NCI-H524 treated with DMSO at 0.1 percent for 48 hours (cell line): ENCODE data around the gene HSPD1.
A peak's percentile ranks its signal among the peaks of the same experiment; 100 is the strongest.
"Not testable (repeated sequence)": the region's sequence is repeated elsewhere in the genome, so short reads cannot be mapped to it uniquely, and the experiment has no call there.

Source experiments
- DNase-seq: peaks from one replicate; lab custom pipeline; 2025; lab: John Stamatoyannopoulos, UW

Gene HSPD1

DNA sequence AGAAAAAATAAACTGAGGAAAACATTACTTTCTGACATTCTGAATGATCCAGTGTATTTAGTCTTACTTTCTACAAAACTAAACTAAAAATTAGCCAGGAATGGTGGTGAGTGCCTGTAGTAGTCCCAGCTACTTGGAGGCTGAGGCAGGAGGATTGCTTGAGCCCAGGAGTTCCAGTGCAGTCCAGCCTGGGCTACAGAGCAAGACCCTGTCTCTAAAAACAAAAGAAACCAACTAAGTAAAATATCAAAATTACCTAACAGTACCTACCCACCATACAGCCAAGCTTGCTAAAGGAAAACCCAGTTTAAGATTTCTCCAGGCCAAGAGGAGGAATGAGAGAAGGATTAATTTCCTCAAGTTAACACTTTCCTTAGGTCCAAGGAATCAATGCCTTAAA, 2.9 kb downstream of the HSPD1 start:
- no peak for DNase-seq

DNA sequence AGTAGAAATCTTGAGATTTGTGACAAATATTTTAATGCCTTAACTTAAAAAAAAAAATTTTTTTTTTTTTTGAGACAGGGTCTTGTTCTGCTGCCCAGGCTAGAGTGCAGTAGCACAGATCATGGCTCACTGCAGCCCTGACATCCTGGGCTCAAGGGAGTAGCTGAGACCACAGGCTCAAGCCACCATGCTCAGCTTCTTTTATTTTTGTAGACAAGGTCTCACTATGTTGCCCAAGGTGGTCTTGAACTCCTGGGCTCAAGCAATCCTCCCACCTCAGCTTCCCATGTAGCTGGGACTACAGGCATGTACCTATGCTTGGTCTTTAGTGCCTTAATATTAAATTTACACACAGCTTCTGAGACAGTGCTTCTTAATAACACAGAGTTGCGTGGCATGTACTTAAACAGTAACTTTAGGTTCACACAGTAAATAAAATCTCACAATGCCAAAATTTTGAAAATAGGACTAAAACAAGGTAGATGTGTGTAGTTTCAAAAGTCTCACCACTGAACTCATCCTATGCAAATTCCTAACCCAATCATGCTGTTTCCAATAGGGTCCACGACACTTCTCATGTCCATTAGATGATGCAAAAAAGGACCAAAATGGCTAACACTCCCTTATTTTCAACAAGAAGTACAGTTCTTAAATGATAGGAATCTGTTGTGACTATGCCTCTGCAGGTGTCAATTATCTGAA, 4.1 kb downstream of the HSPD1 start:
- no peak for DNase-seq

DNA sequence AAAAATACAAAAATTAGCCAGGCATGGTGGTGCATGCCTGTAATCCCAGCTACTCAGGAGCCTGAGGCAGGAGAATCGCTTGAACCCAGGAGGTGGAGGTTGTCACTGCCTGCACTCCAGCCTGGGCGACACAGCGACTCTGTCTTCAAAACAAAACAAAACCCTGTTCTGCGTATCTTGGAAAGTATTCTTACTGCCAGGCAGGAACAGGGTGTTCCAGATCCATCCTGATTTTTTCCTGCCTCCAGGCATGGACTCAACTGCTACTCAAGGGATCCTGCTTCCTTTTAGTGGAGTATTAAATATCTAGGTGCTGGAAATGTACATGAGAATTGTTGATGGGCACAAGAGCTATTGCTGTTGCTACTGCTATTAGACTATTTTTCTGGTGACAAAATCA, 12.3 kb downstream of the HSPD1 start:
- no peak for DNase-seq

DNA sequence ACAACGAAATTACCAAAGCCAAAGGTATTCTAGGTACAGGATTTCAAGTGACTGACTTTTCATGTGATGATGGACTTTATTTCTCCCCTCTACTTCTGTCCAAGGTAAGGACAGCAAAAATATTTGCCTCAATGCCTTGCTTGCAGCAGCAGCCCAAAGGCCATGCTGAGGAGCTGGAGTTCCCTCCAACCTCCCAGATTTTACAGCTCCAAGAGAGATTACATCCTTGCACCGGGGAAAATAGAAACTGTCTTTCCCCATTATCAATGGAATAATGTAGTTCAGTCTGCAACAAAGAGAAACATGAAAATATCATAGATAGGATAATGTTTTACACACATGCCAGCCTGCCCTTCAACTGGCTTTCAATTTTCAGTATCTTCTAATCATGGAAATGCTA, 13.5 kb downstream of the HSPD1 start:
- DNase-seq = no peak

DNA sequence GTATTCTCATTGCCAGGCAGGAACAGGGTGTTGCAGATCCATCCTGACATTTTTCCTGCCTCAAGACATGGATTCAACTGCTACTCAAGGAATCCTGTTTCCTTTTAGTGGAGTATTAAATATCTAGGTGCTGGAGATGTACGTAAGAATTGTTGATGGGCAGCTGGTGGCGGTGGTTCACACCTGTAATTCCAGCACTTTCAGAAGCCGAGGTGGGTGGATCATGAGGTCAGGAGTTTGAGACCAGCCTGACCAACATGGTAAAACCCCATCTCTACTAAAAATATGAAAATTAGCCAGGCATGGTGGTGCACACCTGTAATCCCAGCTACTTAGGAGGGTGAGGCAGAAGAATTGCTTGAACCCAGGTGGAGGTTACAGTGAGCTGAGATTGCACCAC, 15.4 kb downstream of the HSPD1 start:
- DNase-seq = not testable (repeated sequence)

DNA sequence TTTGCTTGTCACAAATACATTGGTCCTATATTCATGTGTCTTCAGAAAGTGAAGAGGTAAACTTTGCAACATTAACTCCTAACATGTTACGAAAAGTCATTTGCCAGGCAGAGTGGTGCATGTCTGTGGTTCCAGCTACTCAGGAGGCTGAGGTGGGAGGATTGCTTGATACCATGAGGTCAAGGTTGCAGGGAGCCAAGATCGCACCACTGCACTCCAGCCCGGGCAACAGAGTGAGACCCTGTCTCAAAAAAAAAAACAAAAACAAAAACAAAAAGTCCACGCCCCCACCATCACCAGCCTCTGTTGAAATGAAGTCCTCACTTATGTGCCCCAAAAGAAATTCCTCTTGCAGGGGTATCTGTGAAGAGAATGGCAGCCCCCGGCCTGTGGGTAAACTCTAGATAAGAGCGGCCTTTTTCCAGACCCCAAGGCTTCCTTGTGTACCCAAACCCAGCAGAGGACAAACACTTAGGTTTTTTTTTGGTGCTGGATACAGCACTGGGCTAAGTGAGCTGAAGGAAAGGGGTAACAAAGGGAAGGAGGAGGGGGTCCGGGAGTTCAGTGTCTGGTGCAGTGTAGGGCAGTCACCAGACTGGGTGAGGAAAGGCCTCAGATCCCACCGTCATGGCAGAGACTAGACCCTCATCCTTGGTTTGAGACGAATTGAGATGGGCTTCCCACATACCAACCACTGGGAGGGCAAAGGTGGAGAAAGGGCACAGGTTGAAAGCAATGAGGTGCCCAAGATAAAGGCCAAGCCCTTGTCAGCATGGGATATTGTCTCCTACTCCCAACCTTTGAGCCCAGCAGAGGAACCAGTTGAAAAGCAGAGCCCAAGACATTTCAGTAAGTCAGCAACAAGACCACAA, 19.2 kb downstream of the HSPD1 start:
- no peak for DNase-seq

DNA sequence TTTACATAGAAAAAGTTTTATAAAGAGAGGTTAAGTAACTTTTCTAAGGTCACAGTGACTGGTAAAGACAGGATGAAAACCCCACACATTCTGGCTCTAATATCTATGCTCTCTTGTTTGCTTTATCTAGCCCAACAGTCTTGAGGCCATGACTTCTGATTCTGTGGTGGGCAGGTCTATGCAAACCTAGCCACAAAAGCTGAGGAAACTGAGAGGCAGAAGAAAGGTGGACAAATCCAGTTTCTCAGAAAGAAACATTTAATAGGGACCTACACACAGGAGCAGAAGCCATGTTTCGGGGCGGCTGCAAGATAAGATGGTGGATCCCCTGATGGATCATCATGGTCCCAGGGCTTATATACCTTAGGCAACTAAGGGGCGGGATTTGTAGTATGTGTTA, 21.8 kb downstream of the HSPD1 start:
- DNase-seq = no peak

DNA sequence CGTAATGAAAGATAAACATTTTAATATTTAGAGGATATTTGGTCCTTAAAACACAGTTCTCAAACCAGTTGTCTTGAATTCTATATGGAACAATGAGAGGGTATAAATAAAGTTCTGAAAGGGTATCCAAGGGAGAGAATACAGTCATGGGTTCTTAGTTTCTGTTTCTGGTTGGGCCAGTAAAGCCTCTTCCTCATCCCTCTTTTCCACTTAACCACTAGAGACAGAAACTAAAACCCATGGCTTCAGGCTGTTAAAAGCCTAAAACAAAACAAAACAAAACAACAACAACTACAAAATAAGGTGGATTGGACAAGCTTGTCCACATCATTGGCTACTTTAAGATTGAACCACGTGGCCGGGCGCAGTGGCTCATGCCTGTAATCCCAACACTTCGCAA, 27.5 kb downstream of the HSPD1 start:
- no peak for DNase-seq

DNA sequence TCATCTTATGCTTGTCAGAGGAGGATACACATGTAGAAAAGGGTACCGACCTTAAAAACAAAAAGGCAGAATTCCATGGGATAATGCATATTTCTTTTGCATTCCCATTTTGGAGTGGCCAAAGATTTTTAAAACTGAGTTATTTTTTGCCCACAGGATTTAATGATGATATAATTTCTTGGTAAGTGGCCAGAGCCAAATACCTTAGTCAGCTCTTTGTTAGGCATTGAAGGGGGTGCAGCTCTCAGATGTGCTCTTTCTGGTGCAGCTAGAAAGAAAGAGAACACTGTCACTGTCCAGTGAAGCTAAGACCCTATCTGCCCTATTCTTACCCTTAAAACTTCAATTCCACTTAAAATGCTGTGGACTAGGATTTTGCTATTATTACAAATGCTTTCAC, 35.5 kb downstream of the HSPD1 start:
- DNase-seq = no peak

DNA sequence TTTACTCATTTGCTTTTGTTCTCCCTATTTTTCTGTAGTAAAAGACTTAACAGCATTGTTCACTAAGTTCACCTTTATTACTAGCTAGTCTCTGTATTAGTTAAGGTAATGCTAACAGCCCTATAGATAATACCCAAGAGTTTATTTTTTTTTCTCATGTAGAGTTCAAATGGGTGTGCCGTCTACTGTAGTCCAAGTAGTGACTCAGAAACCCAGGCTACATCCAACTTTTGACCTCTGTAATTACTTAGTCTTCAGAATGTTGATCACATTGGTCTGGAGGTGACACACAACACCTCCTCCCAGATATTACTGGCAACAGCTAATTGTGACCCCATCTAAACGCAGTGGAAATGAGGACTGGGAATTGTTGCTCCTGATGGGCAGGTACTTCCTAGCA, 38.6 kb downstream of the HSPD1 start:
- no peak for DNase-seq

DNA sequence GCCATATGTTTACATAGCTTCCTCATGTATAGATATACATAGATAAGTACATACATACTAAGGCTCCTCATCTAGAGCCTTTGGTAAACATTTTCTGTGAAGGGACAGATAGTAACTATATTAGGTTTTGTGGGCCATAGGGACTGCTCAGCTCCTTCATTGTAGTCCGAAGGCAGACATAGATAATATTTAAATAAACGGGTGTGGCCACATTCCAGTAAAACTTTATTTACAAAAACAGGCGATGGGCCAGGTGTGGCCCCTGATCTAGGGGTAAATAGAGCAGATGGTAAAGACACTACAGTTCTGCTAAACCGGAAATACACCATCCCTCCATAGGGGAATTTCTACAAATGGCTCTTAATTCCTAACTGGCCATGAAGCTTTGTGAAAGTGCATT, 39.0 kb downstream of the HSPD1 start:
- DNase-seq = no peak

DNA sequence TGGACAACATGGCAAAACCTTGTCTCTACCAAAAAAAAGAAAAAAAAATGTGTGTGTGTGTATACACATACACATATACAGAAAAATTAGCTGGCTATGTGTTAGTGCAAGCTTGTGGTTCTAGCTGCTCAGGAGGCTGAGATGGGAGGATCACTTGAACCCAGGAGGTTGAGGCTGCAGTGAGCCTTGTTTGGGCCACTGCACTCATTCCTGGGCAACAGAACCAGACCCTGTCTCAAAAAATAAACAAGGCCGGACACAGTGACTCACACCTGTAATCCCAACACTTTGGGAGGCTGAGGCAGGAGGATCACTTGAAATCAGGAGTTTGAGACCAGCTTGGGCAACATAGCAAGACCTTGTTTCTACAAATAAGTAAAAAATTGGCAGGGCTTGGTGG, 44.2 kb downstream of the HSPD1 start:
- DNase-seq = no peak

DNA sequence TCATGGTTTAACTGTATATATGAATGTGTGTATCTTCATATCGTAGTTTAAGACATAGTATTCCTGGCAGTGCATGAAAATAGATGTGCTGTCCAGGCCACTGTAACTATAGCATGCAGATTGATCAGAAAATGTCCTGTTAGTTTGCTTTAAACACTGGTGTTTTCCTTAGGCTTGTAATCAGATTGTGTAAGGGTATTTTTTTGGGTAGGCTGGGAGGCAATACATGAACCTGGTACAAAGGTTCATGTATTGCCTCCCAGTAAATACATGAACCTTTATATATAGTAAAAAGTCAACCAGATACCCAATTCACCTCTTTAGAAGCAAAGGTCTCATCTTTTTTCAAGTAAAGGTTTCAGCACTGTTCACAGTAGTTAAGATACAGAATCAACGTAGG, 44.7 kb downstream of the HSPD1 start:
- DNase-seq = no peak

DNA sequence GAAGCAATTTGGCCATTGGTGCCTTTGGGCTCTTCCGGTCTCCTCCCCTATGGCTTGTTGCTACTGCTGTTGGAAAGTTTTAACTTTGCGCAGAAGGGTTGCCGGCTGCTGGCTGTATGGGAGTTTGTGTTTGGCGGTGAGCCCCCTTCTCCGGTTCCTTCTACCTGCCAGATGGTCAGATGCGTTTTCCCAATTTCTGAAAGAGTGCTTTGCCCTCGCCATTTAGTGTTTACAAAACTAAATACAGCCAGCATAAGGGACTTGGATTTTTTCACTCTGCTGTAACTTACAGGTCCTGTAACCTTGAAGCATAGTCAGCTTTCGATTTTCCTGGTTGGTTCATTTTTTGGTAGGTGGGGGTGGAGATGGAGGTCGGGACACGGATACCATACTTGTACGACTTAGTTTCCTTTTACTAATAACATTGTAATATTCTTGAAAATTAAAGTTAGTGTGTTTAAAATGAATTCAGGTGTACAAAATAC, 45.7 kb downstream of the HSPD1 start:
- peak; percentile 70 for DNase-seq

DNA sequence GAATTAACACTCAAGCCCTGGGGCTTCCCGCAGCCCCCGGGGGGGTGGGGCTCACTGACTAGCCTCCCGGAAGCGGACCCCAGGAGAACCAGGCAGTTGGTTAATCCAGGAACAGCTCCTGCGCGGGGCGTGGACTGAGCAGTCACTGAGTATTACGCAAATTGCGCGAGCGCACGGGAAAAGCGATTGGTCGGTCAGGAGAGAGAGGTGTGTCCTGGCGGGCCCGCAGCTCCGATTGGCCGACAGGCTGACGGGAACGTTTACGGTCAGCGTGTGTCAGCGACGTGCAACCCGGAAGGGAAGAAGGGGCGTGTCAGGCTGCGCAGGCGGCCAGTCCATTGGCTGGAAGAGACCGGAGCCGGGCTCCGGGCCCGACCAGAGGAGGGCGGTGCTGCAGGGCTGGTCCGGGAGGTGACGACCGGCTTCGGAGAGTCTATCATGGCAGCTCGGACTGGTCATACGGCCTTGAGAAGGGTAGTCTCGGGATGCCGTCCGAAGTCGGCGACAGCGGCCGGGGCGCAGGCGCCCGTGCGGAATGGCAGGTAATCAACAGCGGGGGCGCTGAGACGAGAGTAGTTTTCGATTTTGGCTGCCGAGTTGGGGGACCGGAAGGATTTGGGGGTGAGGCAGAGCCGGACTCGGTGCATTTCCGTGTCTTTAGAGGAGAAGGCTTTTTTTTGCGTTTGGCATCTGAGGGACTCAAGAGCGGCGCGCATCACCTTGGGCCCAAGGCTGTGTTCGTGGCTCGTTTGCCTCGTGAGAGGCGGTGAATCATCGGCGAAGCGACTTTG, 46.3 kb downstream of the HSPD1 start, which contains the start of gene COQ10B:
Gene COQ10B (plus strand): TSS at position 430 of the 791 bp plus-strand sequence. CDS start 9 bp downstream, at position 439.
- DNase-seq = peak; percentile 96

DNA sequence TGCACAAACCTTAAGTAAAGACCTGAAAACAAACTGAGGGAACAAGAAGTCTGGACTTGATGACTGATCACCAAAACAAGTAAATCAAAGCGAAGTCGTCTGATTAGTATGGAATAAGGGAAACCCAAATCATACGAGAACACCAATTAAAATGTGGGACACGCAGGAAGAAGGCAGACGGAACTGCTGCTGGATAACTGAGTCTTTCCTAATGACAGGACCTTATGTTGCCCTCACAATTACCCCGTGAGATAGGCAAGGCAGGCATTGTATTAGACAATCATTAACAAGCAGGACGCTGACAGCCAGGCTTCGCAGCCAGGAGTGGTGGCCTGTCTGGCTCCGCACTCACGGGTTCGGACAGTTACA, 46.9 kb downstream of the HSPD1 start:
- no peak for DNase-seq

DNA sequence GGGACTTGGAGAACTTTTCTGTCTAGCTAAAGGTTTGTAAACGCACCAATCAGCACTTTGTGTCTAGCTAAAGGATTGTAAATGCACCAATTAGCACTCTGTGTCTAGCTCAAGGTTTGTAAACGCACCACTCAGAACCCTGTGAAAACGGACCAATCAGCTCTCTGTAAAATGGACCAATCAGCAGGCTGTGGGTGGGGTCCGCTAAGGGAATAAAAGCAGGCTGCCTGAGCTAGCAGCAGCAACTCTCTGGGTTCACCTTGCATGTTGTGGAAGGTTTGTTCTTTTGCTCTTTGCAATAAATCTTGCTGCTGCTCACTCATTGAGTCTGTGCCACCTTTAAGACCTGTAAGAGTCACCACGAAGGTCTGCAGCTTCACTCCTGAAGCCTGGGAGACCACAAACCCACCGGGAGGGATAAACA, 48.7 kb downstream of the HSPD1 start:
- DNase-seq = not testable (repeated sequence)

DNA sequence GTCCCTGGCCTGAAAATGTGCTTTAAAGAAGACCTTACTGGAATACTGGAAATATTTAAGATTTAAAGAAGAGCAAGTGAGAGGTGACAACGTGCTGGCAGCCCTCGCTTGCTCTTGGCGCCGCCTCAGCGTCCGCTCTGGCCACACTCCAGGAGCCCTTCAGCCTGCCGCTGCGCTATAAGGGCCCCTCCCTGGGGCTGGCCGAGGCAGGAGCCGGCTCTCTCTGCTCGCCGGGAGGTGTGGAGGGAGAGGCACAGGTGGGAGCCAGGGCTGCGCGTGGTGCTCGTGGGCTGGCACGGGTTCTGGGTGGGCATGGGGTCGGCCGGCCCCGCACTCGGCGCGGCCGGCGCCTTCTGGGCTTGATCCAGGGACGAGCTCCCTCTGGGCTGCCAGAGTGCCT, 49.2 kb downstream of the HSPD1 start:
- no peak for DNase-seq

DNA sequence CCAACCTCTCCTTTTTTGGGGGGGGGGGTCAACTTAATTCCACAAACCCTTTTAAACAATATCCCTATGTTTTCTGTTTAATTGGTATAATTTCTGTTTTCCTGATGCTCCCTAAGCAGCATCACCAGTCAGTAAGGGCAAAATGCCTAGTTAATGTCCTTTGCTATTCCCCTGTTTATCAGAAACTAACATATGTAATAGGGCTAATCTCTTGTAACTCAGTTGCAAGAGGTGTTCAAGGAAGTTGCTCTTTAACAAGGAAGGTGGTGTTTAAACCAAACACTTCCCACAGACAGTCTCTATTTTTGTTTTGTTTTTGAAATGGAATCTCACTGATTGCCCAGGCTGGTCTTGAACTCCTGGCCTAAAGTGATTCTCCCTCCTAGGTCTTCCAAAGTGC, 52.8 kb downstream of the HSPD1 start:
- no peak for DNase-seq

DNA sequence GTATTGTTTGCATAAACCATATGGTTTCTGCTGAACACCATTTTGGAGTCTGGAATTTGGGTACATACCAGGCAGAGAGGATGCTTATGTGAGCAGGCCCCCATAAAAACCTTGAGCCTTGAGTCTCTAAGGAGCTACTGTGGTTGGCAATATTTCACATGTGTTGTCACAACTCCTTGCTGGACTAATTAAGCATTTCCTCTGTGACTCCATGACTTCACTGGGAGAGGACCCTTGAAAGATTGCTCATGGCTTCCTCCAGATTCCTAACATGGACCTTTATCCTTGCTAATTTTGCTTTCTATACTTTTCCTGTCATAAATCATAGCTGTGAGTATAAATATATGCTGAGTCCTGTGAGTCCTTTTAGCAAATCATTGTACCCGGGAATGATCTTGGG, 53.9 kb downstream of the HSPD1 start:
- no peak for DNase-seq

DNA sequence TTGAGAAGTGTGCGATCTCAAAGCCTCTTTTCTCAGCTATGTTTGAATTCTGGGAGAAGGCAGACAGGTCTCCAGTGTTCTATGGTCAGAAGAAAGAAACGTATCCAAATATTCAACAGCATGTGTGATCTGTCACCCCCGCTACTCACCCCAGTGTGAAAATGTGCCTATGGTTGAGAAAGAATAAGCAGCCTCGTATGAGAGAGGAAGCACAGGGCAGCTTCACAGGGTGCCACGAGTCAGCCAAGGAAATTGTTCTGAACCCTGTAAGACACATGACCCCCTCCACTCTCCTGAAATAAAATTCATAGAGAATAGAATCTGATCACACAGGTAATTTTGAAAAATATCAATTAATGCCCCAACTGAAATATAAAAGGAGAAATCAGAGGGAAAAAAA, 56.8 kb downstream of the HSPD1 start:
- no peak for DNase-seq

DNA sequence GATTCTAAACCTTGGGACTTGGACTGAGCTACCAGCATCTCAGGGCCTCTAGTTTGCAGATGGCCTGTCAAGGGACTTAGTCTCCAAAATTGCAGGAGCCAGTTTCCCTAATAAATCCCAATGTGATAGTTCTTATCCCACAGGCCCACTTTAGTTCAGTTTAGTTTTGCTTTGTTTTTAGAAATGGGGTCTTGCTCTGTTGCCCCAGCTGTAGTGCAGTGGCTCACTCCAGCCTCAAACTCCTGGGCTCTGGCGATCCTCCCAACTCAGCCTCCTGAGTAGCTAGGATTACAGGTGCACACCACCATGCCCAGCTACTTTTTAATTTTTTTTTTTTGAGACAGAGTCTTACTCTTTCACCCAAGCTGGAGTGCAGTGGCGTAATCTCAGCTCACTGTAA, 62.3 kb downstream of the HSPD1 start:
- no peak for DNase-seq
